AG09319 (cell line): ENCODE data around the gene P4HTM.

ENCODE experiments used
- DNase-seq: peaks from one replicate; pipeline ENCODE4 v3.0.0-alpha.2; 2010; ENCODE audit warnings: low read depth; ENCODE audit errors: extremely low read depth
- CTCF ChIP-seq: IDR thresholded peaks from 2 replicates; pipeline ENCODE4 v1.5.1; 2011; ENCODE audit warnings: low read depth, mild to moderate bottlenecking, inconsistent platforms, low read length, moderate library complexity

Gene P4HTM

GRCh38 chr3:48997102-48997635, 7.1 kb downstream of the P4HTM start:
- DNase-seq: no peak
- TF ChIP-seq CTCF: no peak

GRCh38 chr3:48997714-48998637, 7.9 kb downstream of the P4HTM start:
- no peak for DNase-seq
- TF ChIP-seq CTCF: no peak

- no peak for TF ChIP-seq CTCF
- no peak for DNase-seq
These were observed 9.2 kb downstream of the P4HTM start for GRCh38 chr3:48999085-48999858.

GRCh38 chr3:49001155-49001554, 11.1 kb downstream of the P4HTM start:
- TF ChIP-seq CTCF: no peak
- no peak for DNase-seq

- no peak for TF ChIP-seq CTCF
- DNase-seq: no peak
These were observed 14.6 kb downstream of the P4HTM start for GRCh38 chr3:49004352-49005302.

- no peak for DNase-seq
- TF ChIP-seq CTCF: no peak
These were observed 15.3 kb downstream of the P4HTM start for GRCh38 chr3:49005303-49005680.
